GM19455 (cell line): ENCODE results near the gene SETBP1.

Experiments used
- ATAC-seq: cut with Tn5 transposase; IDR thresholded peaks from one replicate; pipeline ENCODE4 v1.9.1; 2021; ENCODE audit not compliant: unreplicated experiment

The SETBP1 gene

GRCh38 chr18:45054636-45055035 lies 373.9 kb downstream of the SETBP1 start:
- ATAC-seq, result no peak

- ATAC-seq, result no peak
Measured at GRCh38 chr18:45055811-45056210, 375.1 kb downstream of the SETBP1 start.

GRCh38 chr18:45056926-45057325 lies 376.2 kb downstream of the SETBP1 start:
- ATAC-seq, result no peak

- no peak for ATAC-seq
Measured at GRCh38 chr18:45057955-45058600, 377.4 kb downstream of the SETBP1 start.

GRCh38 chr18:45059695-45060094 lies 379.0 kb downstream of the SETBP1 start:
- ATAC-seq, result no peak

- ATAC-seq, result no peak
Measured at GRCh38 chr18:45060102-45060501, 379.4 kb downstream of the SETBP1 start.

- no peak for ATAC-seq
Measured at GRCh38 chr18:45061359-45061758, 380.7 kb downstream of the SETBP1 start.

GRCh38 chr18:45063246-45064038 lies 382.8 kb downstream of the SETBP1 start:
- no peak for ATAC-seq

- ATAC-seq, result no peak
Measured at GRCh38 chr18:45066210-45066609, 385.5 kb downstream of the SETBP1 start.

GRCh38 chr18:45066886-45067285 lies 386.2 kb downstream of the SETBP1 start:
- ATAC-seq, result no peak

- no peak for ATAC-seq
Measured at GRCh38 chr18:45068400-45069094, 387.9 kb downstream of the SETBP1 start.

- ATAC-seq, result no peak
Measured at GRCh38 chr18:45069546-45069945, 388.9 kb downstream of the SETBP1 start.

- ATAC-seq, result no peak
Measured at GRCh38 chr18:45071956-45072355, 391.3 kb downstream of the SETBP1 start.

- ATAC-seq, result no peak
Measured at GRCh38 chr18:45073556-45073955, 392.9 kb downstream of the SETBP1 start.

- no peak for ATAC-seq
Measured at GRCh38 chr18:45081566-45082181, 401.0 kb downstream of the SETBP1 start.

- ATAC-seq, result no peak
Measured at GRCh38 chr18:45083226-45083855, 402.7 kb downstream of the SETBP1 start.

GRCh38 chr18:45084206-45084605 lies 403.5 kb downstream of the SETBP1 start:
- ATAC-seq, result no peak

GRCh38 chr18:45085916-45086624 lies 405.4 kb downstream of the SETBP1 start:
- ATAC-seq, result no peak

- ATAC-seq, result no peak
Measured at GRCh38 chr18:45086777-45087176, 406.1 kb downstream of the SETBP1 start.

GRCh38 chr18:45090526-45091140 lies 409.9 kb downstream of the SETBP1 start:
- no peak for ATAC-seq
